Measurements from ENCODE around the gene RNF8. TPM values are rescaled to one million over a fixed set of nuclear protein-coding genes. Genes with fewer than 3 reads are reported as not detected.

Gene RNF8
- total and polyA plus RNA-seq, 9 of the 15 experiments (the other 6 are each of a cell fraction or from before 2014, with no cell fraction given): 10.6 to 47.0 (median 37.5) TPM

- 0 out of 2 replicates have a peak, but pooled peaks have one; percentile 18 for TF ChIP-seq HDAC8 (tag; IDR thresholded peaks at IDR 0.05)
- TF ChIP-seq TAF7 (tag; IDR thresholded peaks at IDR 0.05): no peak
- TF ChIP-seq TARDBP (IDR thresholded peaks at IDR 0.05): no peak; the same call in 1 of the 2 replicates
- no peak for TF ChIP-seq USF1 (CRISPR knock-in tag; IDR thresholded peaks at IDR 0.05)
- TF ChIP-seq NR3C1 (CRISPR knock-in tag; IDR thresholded peaks at IDR 0.05): no peak
- TF ChIP-seq COPS2 (conservative IDR thresholded peaks at IDR 0.05): no peak
- no peak for TF ChIP-seq RUNX1 (IDR thresholded peaks at IDR 0.05; ENCODE audit: low read depth)
- TF ChIP-seq SMAD4 (CRISPR knock-in tag; conservative IDR thresholded peaks at IDR 0.05): peak; percentile 89
- peak in 2 of 3 experiments; percentile 57 to 69 for TF ChIP-seq YY1 (IDR thresholded peaks at IDR 0.05; ENCODE audit: borderline replicate concordance in 1 of 3, control insufficient read depth in 1 of 3, extremely low read depth in 1 of 3, insufficient read depth in 3 of 3, insufficient read length in 1 of 3, insufficient replicate concordance in 2 of 3, low read depth in 1 of 3, low read length in 2 of 3)
- TF ChIP-seq SAFB2 (IDR thresholded peaks at IDR 0.05; ENCODE audit: borderline replicate concordance, low read depth, low read length, severe bottlenecking): no peak
- no peak for TF ChIP-seq PTTG1 (tag; IDR thresholded peaks at IDR 0.05; ENCODE audit: low read depth)
- no peak for TF ChIP-seq NUFIP1 (IDR thresholded peaks at IDR 0.05; ENCODE audit: partially characterized antibody)
- peak; percentile 46; the same call in 1 of the 2 replicates for TF ChIP-seq MXI1 (IDR thresholded peaks at IDR 0.05; ENCODE audit: low read depth, low read length)
- TF ChIP-seq CTBP1 (IDR thresholded peaks at IDR 0.05; ENCODE audit: borderline replicate concordance): peak; percentile 78; the same call in 1 of the 2 replicates
- TF ChIP-seq ZEB2 (IDR thresholded peaks at IDR 0.05): no peak
- no peak for TF ChIP-seq SIRT6 (IDR thresholded peaks at IDR 0.05; ENCODE audit: low read depth, low read length)
- TF ChIP-seq ELK1 (CRISPR knock-in tag; IDR thresholded peaks at IDR 0.05): no peak
- no peak for TF ChIP-seq PRMT5 (CRISPR knock-in tag; IDR thresholded peaks at IDR 0.05)
- no peak for TF ChIP-seq ETS2 (tag; IDR thresholded peaks at IDR 0.05; ENCODE audit: borderline replicate concordance, poor library complexity, severe bottlenecking)
- peak; percentile 97 for TF ChIP-seq TFAP4 (CRISPR knock-in tag; IDR thresholded peaks at IDR 0.05; ENCODE audit: borderline replicate concordance)
- TF ChIP-seq ZZZ3 (IDR thresholded peaks at IDR 0.05): no peak
- peak; percentile 31; the same call in 1 of the 2 replicates for TF ChIP-seq NFE2 (IDR thresholded peaks at IDR 0.05; ENCODE audit: low read depth)
- TF ChIP-seq FOXM1 (IDR thresholded peaks at IDR 0.05; ENCODE audit: low read depth): no peak
- TF ChIP-seq FOXM1 (CRISPR knock-in tag; IDR thresholded peaks at IDR 0.05; ENCODE audit: low read depth): peak; percentile 75; the same call in 1 of the 2 replicates
- peak; percentile 63; the same call in 1 of the 2 replicates for TF ChIP-seq SMAD3 (CRISPR knock-in tag; conservative IDR thresholded peaks at IDR 0.05)
- TF ChIP-seq ZBTB17 (CRISPR knock-in tag; IDR thresholded peaks at IDR 0.05): peak; percentile 90
- no peak for TF ChIP-seq ZNF75A (CRISPR knock-in tag; IDR thresholded peaks at IDR 0.05)
- no peak for TF ChIP-seq U2AF2 (optimal IDR thresholded peaks at IDR 0.05; ENCODE audit: low read depth, low read length)
Observed at GRCh38 chr6:37432916-37433656, 79.3 kb downstream of the RNF8 start, which contains the start of gene CMTR1 (continued).
